ENCODE data around the gene INHBC.

The INHBC gene

GRCh38 chr12:57476162-57476992, 41.8 kb downstream of the INHBC start:
- H3K4me1 ChIP-seq (ENCODE audit: control insufficient read depth, insufficient read depth, low read length), result peaks cover 22% of the 10 kb centered on the region; the same call in 1 of the 2 replicates

DNA sequence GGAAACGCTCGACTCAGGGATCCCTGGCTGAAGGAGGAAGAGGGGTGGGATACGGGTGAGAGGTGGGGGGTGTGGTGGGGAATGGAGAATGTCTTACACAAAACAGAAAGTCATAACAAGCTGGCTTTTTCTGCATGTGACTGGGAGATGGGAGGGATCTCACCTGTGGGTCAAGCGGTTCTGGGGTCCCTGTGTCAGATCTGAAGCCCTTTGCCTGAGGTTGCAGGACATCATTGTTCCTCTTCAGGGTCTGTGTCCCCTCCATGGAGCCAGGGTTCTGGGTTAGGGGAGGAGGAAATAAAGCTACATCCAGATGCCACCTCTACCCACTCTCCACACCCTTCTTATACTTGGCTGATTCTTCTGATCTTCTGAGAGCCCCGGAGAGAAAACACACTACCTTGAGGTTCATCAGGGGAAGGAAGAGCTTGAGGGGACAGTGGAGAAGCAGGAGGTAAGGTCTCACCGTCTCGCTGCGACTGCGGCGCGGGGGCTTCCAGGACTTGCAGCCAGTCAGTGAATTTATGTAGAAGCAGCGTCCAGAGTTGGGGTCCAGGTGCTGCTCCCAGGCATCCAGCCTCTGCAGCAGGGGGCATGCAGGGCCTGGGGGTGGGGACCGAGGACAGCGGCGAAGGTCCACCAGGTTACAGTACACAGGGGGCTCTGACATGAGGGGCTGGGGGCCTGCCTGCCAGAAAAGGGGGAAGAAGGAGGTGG, 42.6 kb downstream of the INHBC start:
- no peak overlapping the region for H3K4me3 ChIP-seq (ENCODE audit: low read depth, low read length)

More at GRCh38 chr12:57476162-57476992, 41.8 kb downstream of the INHBC start:
- Histone ChIP-seq H3K9me3 (ENCODE audit: control insufficient read depth, insufficient read depth, low read length) (no peaks in the 10 kb centered on the region), H3K4me3 (ENCODE audit: low read depth, low read length) (peak overlapping the region; percentile 60), H3K9ac (ENCODE audit: low read depth, low read length) (no peak overlapping the region), H3K27ac (ENCODE audit: low read depth, low read length) (no peak overlapping the region), H3K27me3 (ENCODE audit: control insufficient read depth, insufficient read depth, low read length) (peaks cover 53% of the 10 kb centered on the region), H3K36me3 (ENCODE audit: control insufficient read depth, insufficient read depth, low read length) (no peaks in the 10 kb centered on the region)

DNA sequence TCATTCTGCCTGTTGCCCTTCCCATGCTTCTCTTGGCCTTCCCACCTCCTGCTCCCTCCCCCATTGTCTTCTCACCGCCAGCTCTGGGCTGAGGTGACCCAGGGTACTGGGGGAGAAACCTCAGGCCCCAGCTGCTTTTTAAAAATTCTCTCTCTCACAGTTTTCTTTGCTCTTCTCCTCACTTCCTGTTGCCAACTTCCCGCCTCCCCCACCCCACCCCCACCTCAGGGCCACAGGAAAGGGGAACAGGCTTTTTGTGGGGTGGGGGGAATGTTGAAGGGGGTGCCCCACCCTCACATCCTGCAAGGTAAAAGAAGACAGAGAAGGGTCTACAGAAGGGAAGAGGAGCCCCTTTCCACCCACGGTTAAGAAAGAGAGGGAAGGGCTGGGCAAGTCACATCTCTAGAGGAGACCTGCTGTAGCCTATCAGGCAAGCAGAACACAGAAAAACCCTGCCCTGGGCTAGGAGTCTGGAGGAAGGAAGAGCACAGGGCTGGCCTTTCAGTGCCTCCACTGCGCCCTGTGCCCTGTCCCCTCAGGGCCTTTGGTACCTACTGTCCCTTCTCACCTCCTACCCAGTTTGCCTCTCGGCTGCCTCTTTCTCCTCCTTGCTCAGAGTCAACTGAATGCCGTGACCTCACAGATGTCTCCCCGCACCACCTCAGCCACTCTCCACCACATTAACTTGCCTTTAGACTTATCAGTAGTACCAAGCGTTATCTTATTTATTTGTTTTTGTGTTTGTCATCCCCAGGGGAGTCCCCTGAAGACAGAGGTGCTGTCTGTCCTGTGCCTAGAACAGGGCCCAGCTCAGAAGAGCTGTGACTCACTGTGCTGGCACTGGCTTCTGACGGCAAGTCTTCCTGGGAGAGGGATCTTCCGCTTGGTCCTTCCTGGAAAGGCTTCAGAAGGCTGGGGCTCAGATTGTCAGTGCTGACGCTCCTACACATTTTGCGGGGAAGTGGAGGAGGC, 43.4 kb downstream of the INHBC start:
- H3K27me3 ChIP-seq (ENCODE audit: control insufficient read depth, insufficient read depth, low read length), result peaks cover 44% of the 10 kb centered on the region
- H3K9me3 ChIP-seq (ENCODE audit: control insufficient read depth, insufficient read depth, low read length), result no peaks in the 10 kb centered on the region
- peaks cover 28% of the 10 kb centered on the region for H3K4me1 ChIP-seq (ENCODE audit: control insufficient read depth, insufficient read depth, low read length)
- no peak overlapping the region for H3K9ac ChIP-seq (ENCODE audit: low read depth, low read length)
- H3K27ac ChIP-seq (ENCODE audit: low read depth, low read length), result no peak overlapping the region
- no peaks in the 10 kb centered on the region for H3K36me3 ChIP-seq (ENCODE audit: control insufficient read depth, insufficient read depth, low read length)
- H3K4me3 ChIP-seq (ENCODE audit: low read depth, low read length), result no peak overlapping the region

More for the DNA sequence above, 42.6 kb downstream of the INHBC start:
- no peaks in the 10 kb centered on the region for H3K9me3 ChIP-seq (ENCODE audit: control insufficient read depth, insufficient read depth, low read length)
- peaks cover 52% of the 10 kb centered on the region for H3K27me3 ChIP-seq (ENCODE audit: control insufficient read depth, insufficient read depth, low read length)
- no peaks in the 10 kb centered on the region for H3K36me3 ChIP-seq (ENCODE audit: control insufficient read depth, insufficient read depth, low read length)
- peaks cover 27% of the 10 kb centered on the region for H3K4me1 ChIP-seq (ENCODE audit: control insufficient read depth, insufficient read depth, low read length)
- H3K9ac ChIP-seq (ENCODE audit: low read depth, low read length), result no peak overlapping the region
- H3K27ac ChIP-seq (ENCODE audit: low read depth, low read length), result no peak overlapping the region

DNA sequence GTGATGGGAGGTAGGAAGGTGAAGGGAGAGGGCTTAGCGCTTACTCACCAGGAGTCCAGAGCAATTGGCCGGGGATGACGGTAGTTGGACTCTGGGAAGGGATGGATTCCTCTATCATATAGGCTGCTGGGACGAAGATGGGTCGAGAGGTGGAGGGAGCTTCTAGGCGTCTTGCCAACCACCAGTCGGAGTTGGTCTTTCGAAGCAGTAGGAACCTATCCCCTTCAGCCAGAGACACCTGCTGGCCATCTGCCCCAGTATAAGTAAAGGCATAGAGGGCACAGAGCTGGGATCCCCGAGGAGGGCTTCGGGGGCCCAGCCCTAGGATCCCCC, 44.4 kb downstream of the INHBC start:
- Histone ChIP-seq H3K36me3 (ENCODE audit: control insufficient read depth, insufficient read depth, low read length) (no peaks in the 10 kb centered on the region), H3K27ac (ENCODE audit: low read depth, low read length) (no peak overlapping the region), H3K4me3 (ENCODE audit: low read depth, low read length) (no peak overlapping the region), H3K9ac (ENCODE audit: low read depth, low read length) (no peak overlapping the region), H3K9me3 (ENCODE audit: control insufficient read depth, insufficient read depth, low read length) (no peaks in the 10 kb centered on the region), H3K27me3 (ENCODE audit: control insufficient read depth, insufficient read depth, low read length) (peaks cover 36% of the 10 kb centered on the region), H3K4me1 (ENCODE audit: control insufficient read depth, insufficient read depth, low read length) (peaks cover 34% of the 10 kb centered on the region)

GRCh38 chr12:57479376-57480115, 45.0 kb downstream of the INHBC start, which contains the start of gene ARHGAP9:
TSS of gene ARHGAP9 (minus strand) at chr12:57479866. CDS start at chr12:57479406, 460 bp downstream.
- Histone ChIP-seq H3K9ac (ENCODE audit: low read depth, low read length) (no peak within 1 kb of the TSS), H3K36me3 (ENCODE audit: control insufficient read depth, insufficient read depth, low read length) (no peaks in the 10 kb centered on the region), H3K27ac (ENCODE audit: low read depth, low read length) (no peak within 1 kb of the TSS), H3K4me3 (ENCODE audit: low read depth, low read length) (no peak within 1 kb of the TSS), H3K4me1 (ENCODE audit: control insufficient read depth, insufficient read depth, low read length) (peaks cover 34% of the 10 kb centered on the region), H3K27me3 (ENCODE audit: control insufficient read depth, insufficient read depth, low read length) (peaks cover 30% of the 10 kb centered on the region), H3K9me3 (ENCODE audit: control insufficient read depth, insufficient read depth, low read length) (no peaks in the 10 kb centered on the region)

GRCh38 chr12:57481671-57482070, 47.1 kb downstream of the INHBC start:
- Histone ChIP-seq H3K9me3 (ENCODE audit: control insufficient read depth, insufficient read depth, low read length) (no peaks in the 10 kb centered on the region), H3K9ac (ENCODE audit: low read depth, low read length) (no peak overlapping the region), H3K4me3 (ENCODE audit: low read depth, low read length) (no peak overlapping the region), H3K36me3 (ENCODE audit: control insufficient read depth, insufficient read depth, low read length) (no peaks in the 10 kb centered on the region), H3K27ac (ENCODE audit: low read depth, low read length) (no peak overlapping the region), H3K4me1 (ENCODE audit: control insufficient read depth, insufficient read depth, low read length) (peaks cover 20% of the 10 kb centered on the region), H3K27me3 (ENCODE audit: control insufficient read depth, insufficient read depth, low read length) (peaks cover 9% of the 10 kb centered on the region)

- Histone ChIP-seq H3K9me3 (ENCODE audit: control insufficient read depth, insufficient read depth, low read length) (no peaks in the 10 kb centered on the region), H3K36me3 (ENCODE audit: control insufficient read depth, insufficient read depth, low read length) (no peaks in the 10 kb centered on the region), H3K27me3 (ENCODE audit: control insufficient read depth, insufficient read depth, low read length) (no peaks in the 10 kb centered on the region), H3K4me1 (ENCODE audit: control insufficient read depth, insufficient read depth, low read length) (peaks cover 12% of the 10 kb centered on the region), H3K27ac (ENCODE audit: low read depth, low read length) (no peak overlapping the region), H3K4me3 (ENCODE audit: low read depth, low read length) (no peak overlapping the region), H3K9ac (ENCODE audit: low read depth, low read length) (no peak overlapping the region)
Observed at GRCh38 chr12:57483466-57483865, 48.9 kb downstream of the INHBC start.

GRCh38 chr12:57485695-57486094, 51.1 kb downstream of the INHBC start:
- Histone ChIP-seq H3K9ac (ENCODE audit: low read depth, low read length) (no peak overlapping the region), H3K9me3 (ENCODE audit: control insufficient read depth, insufficient read depth, low read length) (no peaks in the 10 kb centered on the region), H3K4me3 (ENCODE audit: low read depth, low read length) (no peak overlapping the region), H3K4me1 (ENCODE audit: control insufficient read depth, insufficient read depth, low read length) (peaks cover 17% of the 10 kb centered on the region), H3K27ac (ENCODE audit: low read depth, low read length) (no peak overlapping the region), H3K36me3 (ENCODE audit: control insufficient read depth, insufficient read depth, low read length) (peaks cover 20% of the 10 kb centered on the region), H3K27me3 (ENCODE audit: control insufficient read depth, insufficient read depth, low read length) (no peaks in the 10 kb centered on the region)

DNA sequence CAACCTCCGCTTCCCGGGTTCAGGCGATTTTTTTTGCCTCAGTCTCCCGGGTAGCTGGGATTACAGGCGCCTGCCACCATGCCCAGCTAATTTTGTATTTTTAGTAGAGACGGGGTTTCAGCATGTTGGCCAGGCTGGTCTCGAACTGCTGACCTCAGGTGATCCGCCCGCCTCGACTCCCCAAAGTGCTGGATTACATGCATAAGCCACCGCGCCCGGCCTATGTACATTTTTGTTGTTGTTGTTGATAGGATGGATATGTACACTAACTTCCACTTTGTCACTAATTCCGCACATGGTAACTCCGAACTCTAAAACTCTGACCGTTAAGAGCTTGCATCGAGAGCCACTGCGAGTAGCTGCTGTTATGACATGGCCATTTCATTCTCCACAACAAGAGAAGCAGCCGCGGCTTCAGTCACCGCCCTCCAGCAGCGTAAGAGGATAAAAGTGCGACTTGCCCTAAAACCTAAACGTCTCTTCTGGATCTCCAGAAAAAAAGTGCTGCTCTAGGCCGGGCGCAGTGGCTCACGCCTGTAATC, 52.5 kb downstream of the INHBC start:
- Histone ChIP-seq H3K36me3 (ENCODE audit: control insufficient read depth, insufficient read depth, low read length) (peaks cover 32% of the 10 kb centered on the region), H3K9me3 (ENCODE audit: control insufficient read depth, insufficient read depth, low read length) (no peaks in the 10 kb centered on the region), H3K27me3 (ENCODE audit: control insufficient read depth, insufficient read depth, low read length) (no peaks in the 10 kb centered on the region), H3K4me3 (ENCODE audit: low read depth, low read length) (no peak overlapping the region; the same call in 1 of the 2 replicates), H3K4me1 (ENCODE audit: control insufficient read depth, insufficient read depth, low read length) (peaks cover 12% of the 10 kb centered on the region; the same call in 1 of the 2 replicates), H3K9ac (ENCODE audit: low read depth, low read length) (no peak overlapping the region), H3K27ac (ENCODE audit: low read depth, low read length) (no peak overlapping the region)
